Inflammatory macrophage treated with lipopolysaccharide for 1 hour (primary cell): Measurements from ENCODE around the gene KCNH1.
"Not testable (repeated sequence)": the region's sequence is repeated elsewhere in the genome, so short reads cannot be mapped to it uniquely, and the experiment has no call there.

ENCODE experiments used
- DNase-seq, 2 donors: peaks; one replicate each; pipeline ENCODE4 v3.0.0-alpha.2; 2020 to 2022

KCNH1 gene

GRCh38 chr1:210674151-210674550, 459.8 kb downstream of the KCNH1 start:
- DNase-seq: no peak

DNA sequence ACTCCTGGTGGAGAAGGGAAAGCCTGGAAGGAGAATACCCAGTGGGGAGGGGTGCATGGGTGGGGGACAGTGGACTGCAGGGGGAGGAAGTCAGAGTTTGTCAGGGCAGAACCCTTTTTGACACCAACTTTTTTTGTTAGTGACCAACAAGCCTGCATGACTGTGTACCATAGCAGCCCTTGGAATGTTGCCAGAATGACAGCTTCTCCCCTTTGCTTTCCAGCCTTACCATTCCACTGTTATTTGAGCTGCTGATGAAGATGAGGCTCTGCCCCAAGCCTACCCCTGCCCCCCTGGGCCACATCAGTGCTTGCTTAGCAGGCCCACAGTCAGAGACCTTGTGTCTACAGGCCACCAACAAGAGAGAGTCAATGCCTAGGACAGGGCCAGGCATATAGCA, 464.0 kb downstream of the KCNH1 start:
- DNase-seq: no peak

DNA sequence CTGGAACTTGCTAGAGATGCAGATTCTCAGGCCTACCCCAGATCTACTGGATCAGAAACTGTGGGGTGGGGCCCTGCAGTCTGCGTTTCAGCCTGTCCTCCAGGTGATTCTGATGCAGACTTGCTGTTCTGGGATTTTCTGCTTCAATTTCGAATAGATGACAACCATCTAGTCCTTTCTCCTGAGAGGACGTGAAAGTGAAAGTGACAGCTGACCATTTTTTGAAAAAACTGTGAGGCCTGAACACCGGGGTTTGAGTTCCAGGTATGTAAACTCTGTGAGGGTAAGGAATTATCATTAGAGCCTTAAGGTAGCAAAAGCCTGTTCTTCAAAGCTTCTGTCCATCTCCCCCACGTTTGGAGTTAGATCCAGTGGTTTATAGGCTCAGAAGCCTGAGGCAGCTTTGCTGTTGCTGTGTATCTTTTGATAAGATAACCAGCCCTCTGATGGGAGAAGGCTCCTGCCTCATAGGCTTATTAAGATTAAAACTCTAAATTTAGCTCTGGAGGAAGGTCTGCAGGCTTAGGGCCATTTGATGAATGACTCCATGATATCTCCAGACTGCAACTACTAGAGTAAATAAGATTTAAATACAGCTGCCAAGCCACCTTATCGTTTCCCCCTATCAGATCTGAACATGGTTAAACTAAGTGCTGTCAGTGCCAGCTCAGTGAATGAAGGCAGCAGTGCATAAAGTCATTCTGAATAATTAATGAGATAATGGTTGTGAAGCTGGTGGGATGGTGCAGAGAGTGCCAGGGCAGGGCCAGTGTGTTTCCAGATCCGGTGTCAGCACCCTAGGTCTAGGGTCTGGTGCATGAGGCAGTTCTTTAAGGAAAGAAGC, 470.0 kb downstream of the KCNH1 start:
- no peak for DNase-seq

- no peak for DNase-seq
Observed at GRCh38 chr1:210662291-210663050, 471.5 kb downstream of the KCNH1 start.

DNA sequence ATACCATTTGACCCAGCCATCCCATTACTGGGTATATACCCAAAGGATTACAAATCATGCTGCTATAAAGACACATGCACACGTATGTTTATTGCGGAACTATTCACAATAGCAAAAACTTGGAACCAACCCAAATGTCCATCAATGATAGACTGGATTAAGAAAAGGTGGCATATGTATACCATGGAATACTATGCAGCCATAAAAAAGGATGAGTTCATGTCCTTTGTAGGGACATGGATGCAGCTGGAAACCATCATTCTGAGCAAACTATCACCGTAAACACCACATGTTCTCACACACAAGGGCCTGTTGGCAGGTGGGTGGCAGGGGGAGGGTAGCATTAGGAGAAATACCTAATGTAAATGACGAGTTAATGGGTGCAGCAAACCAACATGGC, 472.4 kb downstream of the KCNH1 start:
- not testable (repeated sequence) for DNase-seq

DNA sequence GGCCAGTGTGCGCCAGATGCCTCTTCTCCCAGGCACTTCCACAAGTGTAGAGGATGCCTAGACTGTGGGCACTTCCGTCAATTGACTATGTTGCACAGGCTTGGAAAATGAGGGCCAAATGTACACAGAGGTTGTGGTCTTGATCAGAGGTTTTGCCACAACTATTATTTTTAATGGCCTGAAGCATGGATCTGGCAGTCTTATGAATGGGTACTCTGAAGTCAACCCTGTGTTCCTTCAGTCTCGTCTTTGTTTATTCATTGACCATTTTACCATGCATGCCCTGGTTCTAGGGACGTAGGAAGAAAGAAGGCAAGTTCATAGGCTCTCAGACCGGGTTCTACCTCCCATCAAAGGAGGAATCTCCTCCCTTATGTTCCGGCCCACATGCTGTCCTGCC, 476.1 kb downstream of the KCNH1 start:
- DNase-seq: no peak

DNA sequence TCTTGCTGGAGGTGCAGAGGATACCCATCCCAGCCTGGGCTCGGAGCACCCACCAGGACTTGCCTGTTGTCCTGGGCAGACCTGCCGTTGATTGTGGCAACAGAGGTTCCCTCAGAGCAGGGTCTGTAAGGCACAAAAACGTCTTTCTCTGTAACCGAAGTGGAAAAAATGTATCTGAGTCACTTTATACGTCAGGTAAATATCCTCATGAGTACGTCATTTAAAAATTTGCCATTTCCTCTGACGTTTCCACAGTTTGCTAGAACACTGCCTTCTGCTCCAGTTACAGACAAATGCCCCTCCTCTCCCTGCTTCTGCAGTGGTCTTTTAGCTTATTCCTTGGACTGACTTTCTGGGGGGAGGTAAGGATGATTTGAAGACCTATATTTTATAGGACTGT, 478.4 kb downstream of the KCNH1 start:
- DNase-seq: no peak

DNA sequence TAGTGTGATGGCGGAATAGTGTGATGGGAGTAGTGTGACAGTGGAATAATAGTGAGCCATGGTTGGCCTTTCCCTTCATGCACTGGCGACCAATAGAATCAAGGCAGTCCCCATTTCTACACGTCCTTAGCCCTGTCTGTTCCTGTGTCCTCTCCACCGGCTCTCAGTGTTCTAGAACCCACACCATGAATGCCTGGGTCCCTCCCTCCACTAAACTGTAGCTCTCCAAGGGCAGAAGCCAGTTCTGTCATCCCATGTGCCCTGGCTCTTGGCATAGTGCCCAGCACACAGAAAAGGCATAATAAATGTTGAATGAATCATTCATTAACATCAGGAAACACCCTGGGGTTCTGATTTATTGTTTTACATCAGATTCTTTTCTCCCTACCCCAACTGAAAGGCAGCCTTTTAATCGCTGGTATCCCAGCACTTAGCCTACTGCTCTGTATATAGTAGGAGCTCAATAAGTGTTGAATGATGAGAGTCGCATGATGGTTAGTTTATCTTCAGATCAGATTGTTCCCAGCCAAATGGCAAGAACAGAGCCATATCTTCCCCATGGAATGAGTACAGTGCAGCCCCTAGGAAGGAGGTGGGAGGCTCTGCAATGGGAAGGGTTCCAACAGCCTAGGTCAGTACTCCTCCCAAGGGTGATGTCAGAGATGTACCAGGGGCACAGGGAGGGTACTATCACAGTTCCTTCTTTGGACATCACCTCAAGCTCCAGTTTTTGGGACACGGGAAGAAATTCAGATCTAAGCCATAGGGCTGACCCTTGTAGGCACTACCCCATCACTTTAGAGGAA, 479.6 kb downstream of the KCNH1 start:
- DNase-seq: no peak

DNA sequence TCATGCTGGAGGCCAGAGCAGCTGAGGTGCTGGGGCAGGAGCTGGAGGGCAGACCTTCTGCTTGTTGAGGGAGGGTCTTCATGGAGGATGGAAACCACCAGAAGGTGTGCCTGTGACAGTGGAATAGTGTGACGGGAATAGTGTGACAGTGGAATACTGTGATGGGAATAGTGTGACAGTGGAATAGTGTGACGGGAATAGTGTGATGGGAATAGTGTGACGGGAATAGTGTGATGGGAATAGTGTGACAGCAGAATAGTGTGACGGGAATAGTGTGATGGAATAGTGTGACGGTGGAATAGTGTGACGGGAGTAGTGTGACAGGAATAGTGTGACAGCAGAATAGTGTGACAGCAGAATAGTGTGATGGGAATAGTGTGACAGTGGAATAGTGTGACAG, 480.2 kb downstream of the KCNH1 start:
- no peak for DNase-seq

DNA sequence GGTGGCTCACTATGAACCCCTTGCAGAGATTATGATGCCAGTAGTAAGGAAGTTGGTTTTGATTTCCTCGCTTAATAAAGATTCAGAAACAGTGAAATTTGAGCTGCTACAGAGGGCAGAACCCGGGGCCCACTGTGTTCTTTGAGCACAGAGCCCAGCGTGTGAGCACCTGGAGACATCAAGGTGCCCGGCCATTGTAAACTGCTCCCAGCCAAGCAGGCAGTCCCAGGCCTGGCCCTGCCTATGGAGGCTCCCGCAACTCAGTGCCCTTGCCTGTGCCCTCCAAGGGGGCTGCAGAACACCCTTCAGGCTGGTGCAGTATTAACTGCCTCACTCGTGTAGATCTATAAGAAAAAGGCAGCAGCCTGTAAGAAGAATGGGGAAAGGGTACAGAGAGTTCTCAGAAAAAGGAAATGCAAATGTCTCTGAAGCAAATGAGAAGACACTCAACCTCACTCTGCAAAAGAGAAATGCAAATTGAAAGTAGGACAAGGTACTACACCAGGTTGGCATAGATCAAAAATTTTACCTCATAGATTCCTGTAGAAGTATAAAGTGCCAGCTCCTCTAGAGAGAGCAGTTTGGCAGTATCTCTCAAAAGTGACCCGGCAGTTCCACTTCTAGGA, 481.5 kb downstream of the KCNH1 start:
- no peak for DNase-seq

GRCh38 chr1:210650403-210650802, 483.5 kb downstream of the KCNH1 start:
- no peak for DNase-seq

- no peak for DNase-seq
Observed at GRCh38 chr1:210648588-210649269, 485.2 kb downstream of the KCNH1 start.

GRCh38 chr1:210647406-210648333, 486.3 kb downstream of the KCNH1 start:
- DNase-seq: no peak

GRCh38 chr1:210646258-210646616, 487.7 kb downstream of the KCNH1 start:
- DNase-seq: no peak

GRCh38 chr1:210645582-210646257, 488.2 kb downstream of the KCNH1 start:
- DNase-seq: no peak

GRCh38 chr1:210641582-210641981, 492.4 kb downstream of the KCNH1 start:
- DNase-seq: no peak

DNA sequence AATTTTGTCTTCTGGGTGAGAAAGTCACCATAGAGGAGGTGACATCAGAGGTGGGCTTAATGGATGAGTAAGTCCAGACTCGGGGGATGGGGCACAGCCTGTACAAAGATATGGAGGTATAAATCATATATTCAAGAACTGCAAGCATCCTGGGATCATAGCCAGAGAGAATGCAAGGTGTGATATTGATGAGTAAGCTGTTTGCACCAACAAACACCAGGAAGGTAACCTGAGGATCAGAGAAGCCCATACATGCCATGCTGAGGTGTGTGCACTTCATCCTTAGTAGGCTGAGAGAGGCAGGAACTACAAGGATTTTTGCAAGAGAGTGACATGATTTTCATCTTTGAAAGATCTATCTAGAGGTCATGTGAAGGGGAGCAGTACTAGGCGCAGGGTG, 498.8 kb downstream of the KCNH1 start:
- no peak for DNase-seq

- no peak for DNase-seq
Observed at GRCh38 chr1:210633636-210634035, 500.3 kb downstream of the KCNH1 start.

DNA sequence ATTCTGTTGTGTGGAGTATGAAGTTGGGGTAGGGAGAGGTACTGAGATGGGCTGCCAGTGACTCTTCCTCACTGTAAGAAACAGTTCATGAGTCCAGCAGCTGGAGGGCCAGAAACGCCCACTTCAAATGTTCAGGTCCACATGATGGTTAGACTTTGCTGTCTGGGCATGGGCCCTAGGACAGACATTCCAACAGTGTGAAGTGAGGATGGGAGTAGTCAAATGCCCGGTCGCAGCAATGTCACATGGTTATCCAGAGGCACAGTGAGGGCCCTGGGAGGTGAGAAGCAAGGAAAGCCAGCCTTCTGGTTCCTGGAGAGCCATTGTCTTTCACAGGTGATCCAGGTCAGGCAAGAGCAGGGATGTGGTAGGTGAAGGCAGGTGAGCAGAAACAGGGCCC, 500.8 kb downstream of the KCNH1 start:
- no peak for DNase-seq

GRCh38 chr1:210631399-210631798, 502.5 kb downstream of the KCNH1 start:
- DNase-seq: peak in 1 of 2 donors; percentile 11

- no peak for DNase-seq
Observed at GRCh38 chr1:210629276-210629675, 504.7 kb downstream of the KCNH1 start.
